ENCODE results near the gene UTP4. TPM values are rescaled to one million over a fixed set of nuclear protein-coding genes. Genes with fewer than 3 reads are reported as not detected.

Gene UTP4
- total RNA-seq: 20.3 and 26.7 TPM in 2 replicates

DNA sequence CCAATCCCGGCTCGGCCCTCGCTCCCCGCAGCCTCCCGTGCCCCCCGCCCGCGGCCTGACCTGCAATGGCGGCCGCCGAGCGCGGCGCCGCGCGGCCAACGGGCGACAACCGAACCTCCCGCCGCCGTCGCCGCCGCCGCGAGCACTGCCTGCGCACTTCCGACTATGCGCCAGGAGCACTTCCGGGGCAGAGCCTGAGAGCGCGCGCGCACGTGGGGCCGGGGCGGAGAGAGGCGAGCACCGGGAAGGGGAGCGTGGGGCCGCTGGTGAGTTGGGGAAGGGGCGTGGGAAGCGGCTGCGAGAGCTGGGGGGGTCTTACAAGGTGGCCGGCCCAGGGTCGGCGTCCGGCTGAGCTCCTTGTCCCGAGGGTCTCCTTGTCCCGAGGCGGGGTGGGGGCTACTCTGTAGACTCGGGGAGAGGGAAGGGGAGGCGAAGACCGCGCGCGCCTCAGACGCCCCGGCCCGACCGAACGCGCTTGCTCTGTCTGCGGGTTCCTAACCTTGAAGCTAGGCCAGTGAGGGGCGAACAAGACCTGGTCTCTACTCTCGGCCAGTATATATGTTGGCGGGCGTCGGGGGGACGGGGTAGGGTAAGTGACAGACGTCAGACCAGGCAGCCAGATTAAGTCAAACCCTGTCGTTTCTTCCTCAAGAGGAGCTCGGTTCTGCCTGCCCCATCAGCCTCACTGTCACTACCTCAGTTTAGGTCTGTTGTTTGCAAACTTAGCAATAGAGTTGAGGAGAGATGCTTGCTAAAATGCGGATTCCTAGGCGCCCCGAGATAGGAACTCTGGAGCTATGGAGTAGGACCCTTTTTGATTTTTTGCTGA is at the start of gene UTP4, which contains the start of gene CHTF8:
TSS of gene UTP4 (plus strand) at position 226 of the 829 bp plus-strand sequence. CDS start 811 bp downstream, outside the sequence.
TSS of gene CHTF8 (minus strand) at position 165 of the 829 bp plus-strand sequence. CDS start 11,130 bp downstream, outside the sequence.

GRCh38 chr16:69105501-69106361 is 26.7 kb upstream of the UTP4 start, which contains the start of gene HAS3:
Gene HAS3 (plus strand): TSS chr16:69105653. CDS start chr16:69109396, 3,743 bp downstream.

DNA sequence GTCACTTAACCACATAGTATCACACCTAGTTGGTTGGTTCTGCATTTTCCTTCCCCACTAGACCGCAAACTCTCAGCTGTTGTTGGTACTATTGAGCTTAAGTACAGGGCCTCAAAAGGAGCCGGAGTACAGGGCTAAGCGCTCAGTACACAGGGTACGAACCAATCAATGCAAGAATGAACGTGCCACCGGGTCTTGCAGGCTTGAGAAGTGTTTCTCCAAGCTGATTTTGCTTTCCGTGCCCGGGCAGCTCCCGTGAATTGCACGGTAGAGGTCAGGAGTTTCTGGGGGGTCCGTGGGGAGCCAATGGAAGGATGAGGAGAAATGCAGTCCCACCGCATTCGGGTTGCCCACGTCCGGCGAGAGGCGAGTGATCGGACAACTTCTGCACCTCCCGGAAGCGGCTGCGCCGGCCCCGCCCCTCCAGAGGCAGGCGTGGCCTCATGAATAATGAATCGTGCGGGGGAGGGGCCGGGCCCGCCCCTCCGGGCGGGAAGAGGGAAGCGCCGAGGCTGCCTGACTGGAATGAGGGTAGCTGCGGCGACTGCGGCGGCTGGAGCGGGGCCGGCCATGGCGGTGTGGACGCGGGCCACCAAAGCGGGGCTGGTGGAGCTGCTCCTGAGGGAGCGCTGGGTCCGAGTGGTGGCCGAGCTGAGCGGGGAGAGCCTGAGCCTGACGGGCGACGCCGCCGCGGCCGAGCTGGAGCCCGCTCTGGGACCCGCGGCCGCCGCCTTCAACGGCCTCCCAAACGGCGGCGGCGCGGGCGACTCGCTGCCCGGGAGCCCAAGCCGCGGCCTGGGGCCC is 54.4 kb downstream of the UTP4 start, which contains the start of gene SNTB2:
TSS of gene SNTB2 (plus strand) at position 523 of the 804 bp plus-strand sequence. CDS start at position 526, 3 bp downstream.

Other genes with a start within 250 kb of the UTP4 start
- gene HAS3, start 27.0 kb upstream of the UTP4 start, total RNA-seq: 4.0 and 7.6 TPM in 2 replicates
- gene CHTF8, start 61 bp upstream of the UTP4 start, total RNA-seq: 61.1 and 71.0 TPM in 2 replicates
- gene SNTB2, start 54.5 kb downstream of the UTP4 start, total RNA-seq: 50.5 and 77.5 TPM in 2 replicates
- 31.0 and 32.0 TPM in 2 replicates for gene VPS4A, start 178.7 kb downstream of the UTP4 start, total RNA-seq
- 10.5 and 15.3 TPM in 2 replicates for gene PDF, start 197.9 kb downstream of the UTP4 start, total RNA-seq
- gene COG8, start 206.9 kb downstream of the UTP4 start, total RNA-seq: 40.6 and 42.8 TPM in 2 replicates
- gene NIP7, start 207.1 kb downstream of the UTP4 start, total RNA-seq: 17.3 and 20.6 TPM in 2 replicates
- 0.20 and 0.23 TPM in 2 replicates for gene TMED6, start 219.1 kb downstream of the UTP4 start, total RNA-seq

All from smooth muscle cell of the pulmonary artery (primary cell).